Calu3 (cell line): ENCODE measurements around the gene TENT4A. TPM values are rescaled to one million over a fixed set of nuclear protein-coding genes. Genes with fewer than 3 reads are reported as not detected.

Experiments used
- BruUV-seq: library from RNA; stranded (reverse); fragments of 400-500 nt; replicated peaks from 2 replicates; lab custom pipeline; 2021; lab: Mats Ljungman, UMichigan
- CTCF ChIA-PET: fragments of 300-600 bp; sonication (Branson Sonifier 250); formaldehyde crosslinking; loops from one replicate; lab custom pipeline; 2022; ENCODE audit warnings: antibody characterized with exemption; lab: Charles Lee
- DNase-seq: peaks from one replicate; pipeline ENCODE4 v3.0.0; 2022
- H3K27ac Mint-ChIP-seq: one replicate; pipeline ENCODE4 v1.8.0; 2022; ENCODE audit warnings: mixed read lengths; ENCODE audit not compliant: unreplicated experiment
- H3K27me3 Mint-ChIP-seq: one replicate; pipeline ENCODE4 v1.8.0; 2022; ENCODE audit warnings: mixed read lengths; ENCODE audit not compliant: unreplicated experiment
- H3K36me3 Mint-ChIP-seq: one replicate; pipeline ENCODE4 v1.8.0; 2022; ENCODE audit warnings: mild to moderate bottlenecking, moderate library complexity, mixed read lengths; ENCODE audit not compliant: insufficient read depth, unreplicated experiment
- H3K4me1 Mint-ChIP-seq: one replicate; pipeline ENCODE4 v1.8.0; 2022; ENCODE audit warnings: mild to moderate bottlenecking, low read depth, mixed read lengths; ENCODE audit not compliant: unreplicated experiment
- H3K4me3 Mint-ChIP-seq: one replicate; pipeline ENCODE4 v1.8.0; 2022; ENCODE audit warnings: mild to moderate bottlenecking, low read depth, moderate library complexity, mixed read lengths; ENCODE audit not compliant: unreplicated experiment
- H3K9me3 Mint-ChIP-seq: one replicate; pipeline ENCODE4 v1.8.0; 2022; ENCODE audit warnings: low read depth, mixed read lengths; ENCODE audit not compliant: unreplicated experiment
- CTCF ChIP-seq: fragments of 200-600 bp; IDR thresholded peaks from one replicate; pipeline ENCODE4 v1.8.0; 2022; ENCODE audit warnings: antibody characterized with exemption; ENCODE audit not compliant: unreplicated experiment
- intact Hi-C: fragments of 100-400 bp; cut with micrococcal nuclease; formaldehyde crosslinking; loops from one replicate; pipeline ENCODE4 v1.10.0; 2022; ENCODE audit not compliant: unreplicated experiment
- total RNA-seq: library from RNA; stranded (reverse); gene quantifications from 2 replicates; pipeline ENCODE4 v1.2.3, GENCODE V29; 2022

The TENT4A gene
- total RNA-seq, 1 experiment from 2014 or later, result 39.9 TPM

GRCh38 chr5:6701491-6701890 lies 11.7 kb upstream of the TENT4A start:
- no peak for TF ChIP-seq CTCF
- no peak overlapping the region for H3K27ac Mint-ChIP-seq
- no TSS peak for BruUV-seq
- no peak overlapping the region for H3K4me3 Mint-ChIP-seq
- peaks cover 19% of the 10 kb centered on the region for H3K4me1 Mint-ChIP-seq
- H3K36me3 Mint-ChIP-seq, result no peaks in the 10 kb centered on the region
- CTCF ChIA-PET, result no interaction called here
- no peak for DNase-seq
- H3K9me3 Mint-ChIP-seq, result no peaks in the 10 kb centered on the region
- intact Hi-C loops, result no loop called here
- no peaks in the 10 kb centered on the region for H3K27me3 Mint-ChIP-seq

GRCh38 chr5:6702633-6703032 lies 10.6 kb upstream of the TENT4A start:
- Mint-ChIP-seq H3K4me1 (peaks cover 19% of the 10 kb centered on the region), H3K4me3 (no peak overlapping the region), H3K27ac (no peak overlapping the region), H3K36me3 (no peaks in the 10 kb centered on the region), H3K9me3 (no peaks in the 10 kb centered on the region), H3K27me3 (no peaks in the 10 kb centered on the region)
- BruUV-seq, result no TSS peak
- intact Hi-C loops, result no loop called here
- CTCF ChIA-PET, result no interaction called here
- TF ChIP-seq CTCF, result no peak
- DNase-seq, result no peak

- CTCF ChIA-PET, result no interaction called here
- H3K4me1 Mint-ChIP-seq, result peaks cover 19% of the 10 kb centered on the region
- no peak overlapping the region for H3K4me3 Mint-ChIP-seq
- H3K27ac Mint-ChIP-seq, result no peak overlapping the region
- TF ChIP-seq CTCF, result no peak
- no peaks in the 10 kb centered on the region for H3K9me3 Mint-ChIP-seq
- H3K36me3 Mint-ChIP-seq, result no peaks in the 10 kb centered on the region
- intact Hi-C loops, result no loop called here
- DNase-seq, result no peak
- BruUV-seq, result no TSS peak
- H3K27me3 Mint-ChIP-seq, result no peaks in the 10 kb centered on the region
These were observed 9.4 kb upstream of the TENT4A start for GRCh38 chr5:6703806-6704205.

DNA sequence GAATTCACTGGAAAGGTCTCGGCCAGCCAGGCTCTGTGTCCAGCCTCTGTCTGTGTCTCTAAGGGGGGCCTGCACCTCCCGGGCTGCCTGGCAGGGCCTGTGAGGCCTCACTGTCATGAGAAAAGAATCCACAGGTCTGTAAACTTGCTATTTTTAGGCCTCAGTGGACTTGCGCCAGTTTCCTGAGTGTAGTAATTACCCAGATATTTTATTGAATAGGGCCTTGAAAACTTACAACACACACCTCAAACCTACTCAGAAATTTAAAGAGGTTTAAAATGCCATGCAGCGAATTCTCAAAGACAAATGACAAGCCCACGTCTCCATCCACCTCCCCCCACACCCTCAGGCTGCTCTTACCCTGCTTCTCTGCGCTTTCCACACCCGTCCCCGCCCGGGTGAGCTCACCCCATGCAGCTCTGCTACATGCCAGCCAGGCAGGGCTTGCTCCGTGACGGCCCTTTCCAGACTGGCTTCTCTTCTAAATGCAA lies 8.8 kb upstream of the TENT4A start:
- Mint-ChIP-seq H3K27ac (no peak overlapping the region), H3K4me3 (no peak overlapping the region), H3K36me3 (no peaks in the 10 kb centered on the region), H3K4me1 (peaks cover 18% of the 10 kb centered on the region), H3K27me3 (no peaks in the 10 kb centered on the region), H3K9me3 (no peaks in the 10 kb centered on the region)
- TF ChIP-seq CTCF, result no peak
- BruUV-seq, result no TSS peak
- DNase-seq, result no peak
- intact Hi-C loops, result no loop called here
- CTCF ChIA-PET, result no interaction called here
